ENCODE measurements around the gene ALKBH7. TPM values are rescaled to one million over a fixed set of nuclear protein-coding genes. Genes with fewer than 3 reads are reported as not detected.

Gene ALKBH7
- total RNA-seq, 1 donor from 2014 or later: 58.4 TPM

DNA sequence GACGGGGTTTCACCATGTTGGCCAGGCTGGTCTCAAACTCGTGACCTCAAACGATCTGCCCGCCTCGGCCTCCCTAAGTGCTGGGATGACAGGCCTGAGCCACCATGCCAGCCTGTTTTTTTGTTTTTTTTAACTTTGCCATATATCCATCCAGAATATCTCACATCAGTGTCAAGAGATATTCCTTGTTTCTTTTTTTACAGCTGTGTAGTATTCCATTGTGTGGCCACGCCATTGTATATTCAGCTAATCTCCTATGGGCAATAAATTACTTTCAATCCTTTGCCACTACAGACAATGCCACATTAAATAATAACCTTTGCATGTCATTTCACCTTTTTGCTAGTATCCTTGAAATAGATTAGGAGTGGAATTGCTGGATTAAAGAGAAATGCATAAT is 36.8 kb downstream of the ALKBH7 start:
- Histone ChIP-seq H3K4me3 (ENCODE audit: insufficient read depth, low read depth, low read length) (no peak overlapping the region), H3K9me3 (ENCODE audit: insufficient read depth, low read depth, low read length) (no peaks in the 10 kb centered on the region), H3K27me3 (ENCODE audit: insufficient read depth, low read length) (no peaks in the 10 kb centered on the region), H4K20me1 (ENCODE audit: insufficient read depth, low read length) (peaks cover 9% of the 10 kb centered on the region), H3K36me3 (ENCODE audit: insufficient read depth, low read length) (no peaks in the 10 kb centered on the region), H3K27ac (ENCODE audit: low read depth, low read length) (no peak overlapping the region), H3K4me1 (ENCODE audit: insufficient read depth, low read length) (no peaks in the 10 kb centered on the region), H3K9ac (ENCODE audit: low read length) (no peak overlapping the region), H3K4me2 (ENCODE audit: low read length) (no peak overlapping the region), H2AFZ (ENCODE audit: low read depth, low read length) (no peak overlapping the region), H3K79me2 (ENCODE audit: insufficient read depth, low read length) (no peaks in the 10 kb centered on the region)
- FAIRE-seq (no peak), DNase-seq (ENCODE audit: low read depth) (no peak)
- Mint-ChIP-seq H3K27me3 (ENCODE audit: low read depth, unreplicated experiment) (no peaks in the 10 kb centered on the region), H3K9me3 (ENCODE audit: unreplicated experiment) (no peaks in the 10 kb centered on the region), H3K4me3 (ENCODE audit: unreplicated experiment) (no peak overlapping the region), H3K36me3 (ENCODE audit: low read depth, unreplicated experiment) (no peaks in the 10 kb centered on the region), H3K27ac (ENCODE audit: unreplicated experiment) (no peak overlapping the region), H3K4me1 (ENCODE audit: low read depth, unreplicated experiment) (no peaks in the 10 kb centered on the region)
- TF ChIP-seq EZH2 (IDR thresholded peaks at IDR 0.05; ENCODE audit: insufficient read depth, low read length): no peak
- TF ChIP-seq, protein P1, sequence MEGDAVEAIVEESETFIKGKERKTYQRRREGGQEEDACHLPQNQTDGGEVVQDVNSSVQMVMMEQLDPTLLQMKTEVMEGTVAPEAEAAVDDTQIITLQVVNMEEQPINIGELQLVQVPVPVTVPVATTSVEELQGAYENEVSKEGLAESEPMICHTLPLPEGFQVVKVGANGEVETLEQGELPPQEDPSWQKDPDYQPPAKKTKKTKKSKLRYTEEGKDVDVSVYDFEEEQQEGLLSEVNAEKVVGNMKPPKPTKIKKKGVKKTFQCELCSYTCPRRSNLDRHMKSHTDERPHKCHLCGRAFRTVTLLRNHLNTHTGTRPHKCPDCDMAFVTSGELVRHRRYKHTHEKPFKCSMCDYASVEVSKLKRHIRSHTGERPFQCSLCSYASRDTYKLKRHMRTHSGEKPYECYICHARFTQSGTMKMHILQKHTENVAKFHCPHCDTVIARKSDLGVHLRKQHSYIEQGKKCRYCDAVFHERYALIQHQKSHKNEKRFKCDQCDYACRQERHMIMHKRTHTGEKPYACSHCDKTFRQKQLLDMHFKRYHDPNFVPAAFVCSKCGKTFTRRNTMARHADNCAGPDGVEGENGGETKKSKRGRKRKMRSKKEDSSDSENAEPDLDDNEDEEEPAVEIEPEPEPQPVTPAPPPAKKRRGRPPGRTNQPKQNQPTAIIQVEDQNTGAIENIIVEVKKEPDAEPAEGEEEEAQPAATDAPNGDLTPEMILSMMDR (IDR thresholded peaks at IDR 0.05; ENCODE audit: insufficient read depth, low read depth, low read length): no peak

DNA sequence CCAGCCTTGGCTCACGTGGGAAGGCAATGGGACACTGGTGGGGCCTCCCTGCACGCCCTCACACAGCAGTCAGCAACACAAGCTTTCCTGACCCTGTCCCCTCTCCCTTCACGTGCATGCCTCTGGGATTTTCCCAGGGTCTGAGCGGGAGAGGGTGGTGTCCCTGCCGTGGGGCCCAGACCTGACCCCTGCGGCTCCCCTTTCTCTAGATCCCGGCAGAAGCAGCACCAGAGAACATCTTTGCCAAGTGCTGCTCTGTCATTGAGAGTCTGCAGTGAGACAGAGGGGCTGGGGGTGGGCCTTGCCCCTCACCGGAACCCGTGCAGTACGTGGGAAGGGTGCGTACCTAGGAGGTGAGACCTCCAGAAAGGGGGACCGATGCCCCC is 39.5 kb downstream of the ALKBH7 start:
- DNase-seq (ENCODE audit: low read depth) (no peak), FAIRE-seq (no peak)
- Histone ChIP-seq H3K9me3 (ENCODE audit: insufficient read depth, low read depth, low read length) (no peaks in the 10 kb centered on the region), H3K4me2 (ENCODE audit: low read length) (no peak overlapping the region), H2AFZ (ENCODE audit: low read depth, low read length) (no peak overlapping the region), H3K79me2 (ENCODE audit: insufficient read depth, low read length) (no peaks in the 10 kb centered on the region), H3K27ac (ENCODE audit: low read depth, low read length) (no peak overlapping the region), H3K9ac (ENCODE audit: low read length) (no peak overlapping the region), H3K4me1 (ENCODE audit: insufficient read depth, low read length) (no peaks in the 10 kb centered on the region), H3K4me3 (ENCODE audit: insufficient read depth, low read depth, low read length) (no peak overlapping the region), H4K20me1 (ENCODE audit: insufficient read depth, low read length) (peaks cover 11% of the 10 kb centered on the region), H3K36me3 (ENCODE audit: insufficient read depth, low read length) (peaks cover 3% of the 10 kb centered on the region), H3K27me3 (ENCODE audit: insufficient read depth, low read length) (no peaks in the 10 kb centered on the region)
- no peaks in the 10 kb centered on the region for H3K27me3 Mint-ChIP-seq (ENCODE audit: low read depth, unreplicated experiment)
- TF ChIP-seq, protein P1 (IDR thresholded peaks at IDR 0.05; ENCODE audit: insufficient read depth, low read depth, low read length): no peak
- TF ChIP-seq EZH2 (IDR thresholded peaks at IDR 0.05; ENCODE audit: insufficient read depth, low read length): no peak
- no peaks in the 10 kb centered on the region for H3K4me1 Mint-ChIP-seq (ENCODE audit: low read depth, unreplicated experiment)
- H3K36me3 Mint-ChIP-seq (ENCODE audit: low read depth, unreplicated experiment): no peaks in the 10 kb centered on the region
- H3K27ac Mint-ChIP-seq (ENCODE audit: unreplicated experiment): no peak overlapping the region
- no peak overlapping the region for H3K4me3 Mint-ChIP-seq (ENCODE audit: unreplicated experiment)
- no peaks in the 10 kb centered on the region for H3K9me3 Mint-ChIP-seq (ENCODE audit: unreplicated experiment)

DNA sequence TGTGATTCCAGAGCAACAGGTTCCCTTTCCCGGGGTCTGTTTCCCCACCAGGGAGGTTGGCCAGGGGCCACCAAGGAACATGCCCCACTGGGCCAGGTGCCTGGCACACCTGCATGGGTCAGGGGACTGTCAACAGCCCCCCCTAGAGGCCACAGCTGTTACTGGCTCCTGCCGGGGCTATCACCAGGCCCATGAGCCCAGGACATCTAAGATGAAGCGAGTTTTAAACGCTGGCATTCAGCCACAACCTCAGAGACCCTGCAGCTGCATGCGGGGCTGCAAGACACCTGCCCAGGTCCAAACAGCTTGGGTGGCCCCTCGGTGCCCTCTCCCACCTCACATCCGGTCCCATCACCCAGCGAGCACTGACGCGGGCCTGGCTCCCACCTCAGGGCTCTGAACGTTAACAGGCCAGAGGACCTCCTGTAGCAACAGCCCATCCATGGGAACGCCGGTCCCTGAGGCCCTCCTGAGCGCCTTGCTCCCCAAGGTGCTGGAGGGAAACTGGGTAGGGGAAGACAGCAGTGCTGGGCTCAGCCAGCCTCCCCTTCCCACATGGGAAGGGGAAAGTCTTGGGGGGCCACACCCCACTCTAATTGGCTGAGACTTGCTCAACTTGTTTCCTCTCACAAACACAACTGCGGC is 40.0 kb downstream of the ALKBH7 start:
- Mint-ChIP-seq H3K4me3 (ENCODE audit: unreplicated experiment) (no peak overlapping the region), H3K27ac (ENCODE audit: unreplicated experiment) (no peak overlapping the region)

More for the DNA sequence above, 40.0 kb downstream of the ALKBH7 start:
- TF ChIP-seq, protein P1 (IDR thresholded peaks at IDR 0.05; ENCODE audit: insufficient read depth, low read depth, low read length): peak; percentile 43
- TF ChIP-seq EZH2 (IDR thresholded peaks at IDR 0.05; ENCODE audit: insufficient read depth, low read length): no peak
- Histone ChIP-seq H3K4me3 (ENCODE audit: insufficient read depth, low read depth, low read length) (no peak overlapping the region), H3K9me3 (ENCODE audit: insufficient read depth, low read depth, low read length) (no peaks in the 10 kb centered on the region), H2AFZ (ENCODE audit: low read depth, low read length) (no peak overlapping the region), H4K20me1 (ENCODE audit: insufficient read depth, low read length) (peaks cover 16% of the 10 kb centered on the region), H3K36me3 (ENCODE audit: insufficient read depth, low read length) (peaks cover 3% of the 10 kb centered on the region), H3K9ac (ENCODE audit: low read length) (no peak overlapping the region), H3K4me2 (ENCODE audit: low read length) (no peak overlapping the region), H3K27ac (ENCODE audit: low read depth, low read length) (no peak overlapping the region), H3K4me1 (ENCODE audit: insufficient read depth, low read length) (no peaks in the 10 kb centered on the region), H3K27me3 (ENCODE audit: insufficient read depth, low read length) (no peaks in the 10 kb centered on the region), H3K79me2 (ENCODE audit: insufficient read depth, low read length) (no peaks in the 10 kb centered on the region)
- FAIRE-seq (no peak), DNase-seq (ENCODE audit: low read depth) (no peak)
- no peaks in the 10 kb centered on the region for H3K27me3 Mint-ChIP-seq (ENCODE audit: low read depth, unreplicated experiment)
- no peaks in the 10 kb centered on the region for H3K4me1 Mint-ChIP-seq (ENCODE audit: low read depth, unreplicated experiment)
- no peaks in the 10 kb centered on the region for H3K36me3 Mint-ChIP-seq (ENCODE audit: low read depth, unreplicated experiment)
- H3K9me3 Mint-ChIP-seq (ENCODE audit: unreplicated experiment): no peaks in the 10 kb centered on the region

Measured in astrocyte (in vitro differentiated cells and primary cell).